GM23248 (cell line): ENCODE measurements around the gene PSME4.

Experiments used
- EZH2 ChIP-seq: fragments of 200-600 bp; sonication (generic); IDR thresholded peaks from 2 replicates; pipeline ENCODE4 v1.6.1; 2018; ENCODE audit warnings: antibody characterized with exemption, mild to moderate bottlenecking; ENCODE audit not compliant: insufficient read depth, poor library complexity, severe bottlenecking
- EZH2phosphoT487 ChIP-seq: fragments of 200-600 bp; sonication (generic); IDR thresholded peaks from 2 replicates; pipeline ENCODE4 v1.6.1; 2018; ENCODE audit warnings: antibody characterized with exemption, moderate library complexity, mild to moderate bottlenecking, low read depth; ENCODE audit not compliant: insufficient read depth

DNA sequence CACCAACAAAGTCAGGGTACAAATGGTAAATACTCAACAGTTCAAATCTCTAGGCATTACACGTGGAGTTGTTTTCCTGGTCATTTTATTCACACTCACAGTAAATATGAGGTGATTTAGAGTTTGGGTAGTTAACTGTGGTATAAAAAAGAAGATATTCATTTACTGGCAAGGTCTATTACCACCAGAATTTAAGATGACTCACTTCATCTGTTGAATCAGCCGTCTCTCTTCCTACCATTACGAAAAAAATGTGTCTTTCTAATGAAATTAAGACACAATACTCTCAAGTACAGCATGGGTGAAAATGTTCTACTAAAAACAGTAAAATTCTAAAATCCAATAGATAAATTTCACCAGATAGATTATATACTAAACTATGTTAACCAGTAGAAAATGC is 90.0 kb downstream of the PSME4 start:
- TF ChIP-seq EZH2phosphoT487 (no peak), EZH2 (no peak)
